ENCODE results near the gene DUSP28. TPM values are rescaled to one million over a fixed set of nuclear protein-coding genes. Genes with fewer than 3 reads are reported as not detected.

The DUSP28 gene
- total and polyA plus RNA-seq, 2 of the 13 experiments (the other 11 are each of a cell fraction or from before 2014, with no cell fraction given): 5.2 to 8.6 TPM

- no peak for TF ChIP-seq ZBTB14 (CRISPR knock-in tag; IDR thresholded peaks at IDR 0.05)
- peak; percentile 92 for TF ChIP-seq ZNF605 (CRISPR knock-in tag; IDR thresholded peaks at IDR 0.05)
- TF ChIP-seq HNRNPUL1 (IDR thresholded peaks at IDR 0.05; ENCODE audit: low read depth, low read length): no peak
- TF ChIP-seq, protein P1, sequence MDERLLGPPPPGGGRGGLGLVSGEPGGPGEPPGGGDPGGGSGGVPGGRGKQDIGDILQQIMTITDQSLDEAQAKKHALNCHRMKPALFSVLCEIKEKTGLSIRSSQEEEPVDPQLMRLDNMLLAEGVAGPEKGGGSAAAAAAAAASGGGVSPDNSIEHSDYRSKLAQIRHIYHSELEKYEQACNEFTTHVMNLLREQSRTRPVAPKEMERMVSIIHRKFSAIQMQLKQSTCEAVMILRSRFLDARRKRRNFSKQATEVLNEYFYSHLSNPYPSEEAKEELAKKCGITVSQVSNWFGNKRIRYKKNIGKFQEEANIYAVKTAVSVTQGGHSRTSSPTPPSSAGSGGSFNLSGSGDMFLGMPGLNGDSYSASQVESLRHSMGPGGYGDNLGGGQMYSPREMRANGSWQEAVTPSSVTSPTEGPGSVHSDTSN (CRISPR knock-in tag; IDR thresholded peaks at IDR 0.05): no peak
- 0 out of 2 replicates have a peak, but pooled peaks have one; percentile 2 for TF ChIP-seq SMAD1 (CRISPR knock-in tag; IDR thresholded peaks at IDR 0.05; ENCODE audit: borderline replicate concordance, low read depth)
- peak; percentile 93; the same call in 1 of the 2 replicates for TF ChIP-seq ZNF788 (CRISPR knock-in tag; IDR thresholded peaks at IDR 0.05; ENCODE audit: borderline replicate concordance)
- peak; percentile 53; the same call in 1 of the 2 replicates for TF ChIP-seq SP2 (CRISPR knock-in tag; IDR thresholded peaks at IDR 0.05)
- TF ChIP-seq ZNF451 (CRISPR knock-in tag; IDR thresholded peaks at IDR 0.05): no peak
- no peak; the same call in 1 of the 2 replicates for TF ChIP-seq ZNF264 (CRISPR knock-in tag; IDR thresholded peaks at IDR 0.05)
- TF ChIP-seq, protein P2, sequence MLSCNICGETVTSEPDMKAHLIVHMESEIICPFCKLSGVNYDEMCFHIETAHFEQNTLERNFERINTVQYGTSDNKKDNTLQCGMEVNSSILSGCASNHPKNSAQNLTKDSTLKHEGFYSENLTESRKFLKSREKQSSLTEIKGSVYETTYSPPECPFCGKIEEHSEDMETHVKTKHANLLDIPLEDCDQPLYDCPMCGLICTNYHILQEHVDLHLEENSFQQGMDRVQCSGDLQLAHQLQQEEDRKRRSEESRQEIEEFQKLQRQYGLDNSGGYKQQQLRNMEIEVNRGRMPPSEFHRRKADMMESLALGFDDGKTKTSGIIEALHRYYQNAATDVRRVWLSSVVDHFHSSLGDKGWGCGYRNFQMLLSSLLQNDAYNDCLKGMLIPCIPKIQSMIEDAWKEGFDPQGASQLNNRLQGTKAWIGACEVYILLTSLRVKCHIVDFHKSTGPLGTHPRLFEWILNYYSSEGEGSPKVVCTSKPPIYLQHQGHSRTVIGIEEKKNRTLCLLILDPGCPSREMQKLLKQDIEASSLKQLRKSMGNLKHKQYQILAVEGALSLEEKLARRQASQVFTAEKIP (CRISPR knock-in tag; IDR thresholded peaks at IDR 0.05; ENCODE audit: borderline replicate concordance): no peak
- TF ChIP-seq NR2F2 (IDR thresholded peaks at IDR 0.05; ENCODE audit: borderline replicate concordance, low read depth): peak; percentile 12; the same call in 1 of the 2 replicates
- TF ChIP-seq KLF6 (CRISPR knock-in tag; IDR thresholded peaks at IDR 0.05): peak; percentile 80
- peak; percentile 14; the same call in 1 of the 2 replicates for TF ChIP-seq PITX1 (CRISPR knock-in tag; IDR thresholded peaks at IDR 0.05)
- TF ChIP-seq REL (CRISPR knock-in tag; conservative IDR thresholded peaks at IDR 0.05): peak; percentile 74; the same call in 1 of the 2 replicates
- peak; percentile 25 for TF ChIP-seq AGO1 (IDR thresholded peaks at IDR 0.05; ENCODE audit: low read depth, low read length, poor library complexity, severe bottlenecking)
- no peak for TF ChIP-seq ZNF18 (CRISPR knock-in tag; IDR thresholded peaks at IDR 0.05; ENCODE audit: insufficient replicate concordance)
- no peak; the same call in none of the 2 replicates for TF ChIP-seq ZNF766 (CRISPR knock-in tag; IDR thresholded peaks at IDR 0.05; ENCODE audit: borderline replicate concordance)
- TF ChIP-seq ZNF510 (CRISPR knock-in tag; IDR thresholded peaks at IDR 0.05; ENCODE audit: low read depth): no peak; the same call in 1 of the 2 replicates
- no peak for TF ChIP-seq ZNF790 (CRISPR knock-in tag; IDR thresholded peaks at IDR 0.05; ENCODE audit: borderline replicate concordance)
- TF ChIP-seq IKZF4 (CRISPR knock-in tag; IDR thresholded peaks at IDR 0.05; ENCODE audit: borderline replicate concordance, low read depth, not compliant biosample characterization): no peak
- peak; percentile 48 for TF ChIP-seq SNAI1 (CRISPR knock-in tag; IDR thresholded peaks at IDR 0.05; ENCODE audit: borderline replicate concordance)
- TF ChIP-seq ZNF7 (CRISPR knock-in tag; IDR thresholded peaks at IDR 0.05): no peak
- TF ChIP-seq ZNF672 (CRISPR knock-in tag; IDR thresholded peaks at IDR 0.05): no peak; the same call in 1 of the 2 replicates
- TF ChIP-seq RBFOX2 (IDR thresholded peaks at IDR 0.05; ENCODE audit: low read depth, low read length): no peak
- peak; percentile 99 for TF ChIP-seq MXD4 (CRISPR knock-in tag; IDR thresholded peaks at IDR 0.05)
- TF ChIP-seq NFKB2 (CRISPR knock-in tag; IDR thresholded peaks at IDR 0.05; ENCODE audit: borderline replicate concordance): peak; percentile 93
These were observed at the start of gene DUSP28 (continued) for GRCh38 chr2:240560084-240560479.
